Gastrocnemius medialis (tissue), 4 donors: ENCODE results near the gene PDGFD. TPM values are rescaled to one million over a fixed set of nuclear protein-coding genes. Genes with fewer than 3 reads are reported as not detected.
A peak's percentile ranks its signal among the peaks of the same experiment; 100 is the strongest.

ENCODE experiments used
- ATAC-seq, 2 donors: fragments of 150-250 bp; one replicate each; pipeline ENCODE4 v1.9.1; 2016
- DNase-seq, 2 donors: peaks; one replicate each; pipeline ENCODE4 v3.0.0-alpha.2; 2019
- H3K27ac ChIP-seq, 4 donors: fragments of 200-600 bp; sonication (generic); 1 replicate in 1 of 4; 2 replicates in 3 of 4; pipeline ENCODE4 v1.5.1; 2016 to 2018; ENCODE audit warnings: mild to moderate bottlenecking in 2 of 4, moderate library complexity in 1 of 4
- H3K27me3 ChIP-seq, 3 donors: fragments of 200-600 bp; sonication (generic) in 2 of 3; 1 replicate in 1 of 3; 2 replicates in 2 of 3; pipeline versions ENCODE4 v1.5.1 to v1.6.0; 2016 to 2019; ENCODE audit warnings: mild to moderate bottlenecking in 1 of 3, moderate library complexity in 1 of 3
- H3K36me3 ChIP-seq, 2 donors: fragments of 200-600 bp; sonication (generic) in 1 of 2; one replicate each; pipeline ENCODE4 v1.5.1; 2017 to 2018
- H3K4me1 ChIP-seq, 2 donors: fragments of 200-600 bp; sonication (generic) in 1 of 2; one replicate each; pipeline ENCODE4 v1.5.1; 2016 to 2017; ENCODE audit warnings: mild to moderate bottlenecking in 2 of 2
- H3K4me3 ChIP-seq, 4 donors: fragments of 200-600 bp; sonication (generic) in 3 of 4; 1 replicate in 1 of 4; 2 replicates in 3 of 4; pipeline ENCODE4 v1.5.1; 2016 to 2019; ENCODE audit warnings: mild to moderate bottlenecking in 2 of 4
- H3K9me3 ChIP-seq, 3 donors: fragments of 200-600 bp; sonication (generic) in 2 of 3; 1 replicate in 1 of 3; 2 replicates in 2 of 3; pipeline ENCODE4 v1.5.1; 2016 to 2019
- CTCF ChIP-seq, 5 experiments: fragments of 450-650 bp in 3 of 5; fragments of 200-600 bp in 2 of 5; sonication (generic) in 2 of 5; IDR thresholded peaks in 4 of 5; conservative IDR thresholded peaks in 1 of 5; 1 replicate in 4 of 5; 2 replicates in 1 of 5; pipeline ENCODE4 v1.5.1; 2016 to 2019; ENCODE audit warnings: antibody characterized with exemption in 5 of 5, mild to moderate bottlenecking in 3 of 5, moderate library complexity in 3 of 5
- POLR2A ChIP-seq, 2 donors: fragments of 450-650 bp; IDR thresholded peaks; one replicate each; pipeline ENCODE4 v1.6.1; 2017; ENCODE audit warnings: antibody characterized with exemption in 2 of 2, mild to moderate bottlenecking in 2 of 2, moderate library complexity in 2 of 2
- in situ Hi-C, 4 donors: fragments of 200-750 bp; cut with MboI; loops; one replicate each; pipeline versions ENCODE4 v1.15.0 to v1.8.0; 2017; ENCODE audit warnings: low sequenced_read_pairs in 4 of 4
- intact Hi-C: fragments of 100-400 bp; cut with DNase I; formaldehyde crosslinking; loops from one replicate; pipeline ENCODE4 v1.15.1; 2023; ENCODE audit warnings: low total_unique reads
- total RNA-seq, 4 donors: library from RNA; depleted of rRNA; stranded (reverse); fragments of >200 nt; gene quantifications; one replicate each; pipeline versions ENCODE4 v1.1.0 to v1.2.3, GENCODE V29; 2016

PDGFD gene
- total RNA-seq, 4 donors from 2014 or later: 2.2 to 4.0 (median 2.9) TPM

- no peaks in the 10 kb centered on the region for H3K27me3 ChIP-seq
- no peak overlapping the region for H3K4me3 ChIP-seq
- TF ChIP-seq POLR2A (IDR thresholded peaks at IDR 0.05): no peak
- TF ChIP-seq CTCF (IDR thresholded peaks at IDR 0.05 in 4 of 5, conservative IDR thresholded peaks at IDR 0.05 in 1 of 5): no peak
- peaks cover 0 to 4% of the 10 kb centered on the region in 2 donors for H3K4me1 ChIP-seq
- in situ Hi-C loops: no loop called here
- no peaks in the 10 kb centered on the region for H3K36me3 ChIP-seq
- no peak for ATAC-seq
- H3K9me3 ChIP-seq: no peaks in the 10 kb centered on the region
- DNase-seq: no peak
- intact Hi-C loops: no loop called here
- H3K27ac ChIP-seq: no peak overlapping the region
Observed at GRCh38 chr11:103883856-103884255, 280.1 kb downstream of the PDGFD start.

- no peaks in the 10 kb centered on the region for H3K27me3 ChIP-seq
- ATAC-seq (no peak), DNase-seq (no peak)
- in situ Hi-C loops: no loop called here
- H3K4me1 ChIP-seq: peaks cover 0 to 4% of the 10 kb centered on the region in 2 donors
- H3K36me3 ChIP-seq: no peaks in the 10 kb centered on the region
- H3K27ac ChIP-seq: no peak overlapping the region
- TF ChIP-seq POLR2A (IDR thresholded peaks at IDR 0.05): no peak
- TF ChIP-seq CTCF (IDR thresholded peaks at IDR 0.05 in 4 of 5, conservative IDR thresholded peaks at IDR 0.05 in 1 of 5): no peak
- intact Hi-C loops: no loop called here
- no peak overlapping the region for H3K4me3 ChIP-seq
- H3K9me3 ChIP-seq: no peaks in the 10 kb centered on the region
Observed at GRCh38 chr11:103883291-103883690, 280.7 kb downstream of the PDGFD start.

- Histone ChIP-seq H3K36me3 (no peaks in the 10 kb centered on the region), H3K27ac (no peak overlapping the region), H3K4me1 (peaks cover 0 to 4% of the 10 kb centered on the region in 2 donors), H3K9me3 (no peaks in the 10 kb centered on the region), H3K27me3 (no peaks in the 10 kb centered on the region), H3K4me3 (no peak overlapping the region)
- no peak for TF ChIP-seq CTCF (IDR thresholded peaks at IDR 0.05 in 4 of 5, conservative IDR thresholded peaks at IDR 0.05 in 1 of 5)
- intact Hi-C loops (no loop called here), in situ Hi-C loops (no loop called here)
- no peak for DNase-seq
- ATAC-seq: peak in 1 of 2 donors; percentile 60
Observed at GRCh38 chr11:103881584-103881983, 282.4 kb downstream of the PDGFD start.

GRCh38 chr11:103880968-103881367 lies 283.0 kb downstream of the PDGFD start:
- ATAC-seq (no peak), DNase-seq (no peak)
- no peak for TF ChIP-seq POLR2A (IDR thresholded peaks at IDR 0.05)
- TF ChIP-seq CTCF (IDR thresholded peaks at IDR 0.05 in 4 of 5, conservative IDR thresholded peaks at IDR 0.05 in 1 of 5): no peak
- Histone ChIP-seq H3K4me3 (no peak overlapping the region), H3K4me1 (peaks cover 0 to 4% of the 10 kb centered on the region in 2 donors), H3K27ac (no peak overlapping the region), H3K27me3 (no peaks in the 10 kb centered on the region), H3K9me3 (no peaks in the 10 kb centered on the region), H3K36me3 (no peaks in the 10 kb centered on the region)
- in situ Hi-C loops: no loop called here
- intact Hi-C loops: no loop called here

- no peak for TF ChIP-seq POLR2A (IDR thresholded peaks at IDR 0.05)
- TF ChIP-seq CTCF (IDR thresholded peaks at IDR 0.05 in 4 of 5, conservative IDR thresholded peaks at IDR 0.05 in 1 of 5): no peak
- Histone ChIP-seq H3K36me3 (no peaks in the 10 kb centered on the region), H3K27me3 (no peaks in the 10 kb centered on the region), H3K4me1 (peaks cover 0 to 4% of the 10 kb centered on the region in 2 donors), H3K9me3 (no peaks in the 10 kb centered on the region), H3K27ac (no peak overlapping the region), H3K4me3 (no peak overlapping the region)
- intact Hi-C loops: no loop called here
- peak in 1 of 2 donors; percentile 39 for DNase-seq
- in situ Hi-C loops: no loop called here
- ATAC-seq: peak; percentile 45 to 72
Observed at GRCh38 chr11:103878646-103879045, 285.3 kb downstream of the PDGFD start.
